ENCODE data around the gene PRX. TPM values are rescaled to one million over a fixed set of nuclear protein-coding genes. Genes with fewer than 3 reads are reported as not detected.

Gene PRX
- total and polyA plus RNA-seq, 4 donors: 0.03 to 1.0 (median 0.52) TPM

DNA sequence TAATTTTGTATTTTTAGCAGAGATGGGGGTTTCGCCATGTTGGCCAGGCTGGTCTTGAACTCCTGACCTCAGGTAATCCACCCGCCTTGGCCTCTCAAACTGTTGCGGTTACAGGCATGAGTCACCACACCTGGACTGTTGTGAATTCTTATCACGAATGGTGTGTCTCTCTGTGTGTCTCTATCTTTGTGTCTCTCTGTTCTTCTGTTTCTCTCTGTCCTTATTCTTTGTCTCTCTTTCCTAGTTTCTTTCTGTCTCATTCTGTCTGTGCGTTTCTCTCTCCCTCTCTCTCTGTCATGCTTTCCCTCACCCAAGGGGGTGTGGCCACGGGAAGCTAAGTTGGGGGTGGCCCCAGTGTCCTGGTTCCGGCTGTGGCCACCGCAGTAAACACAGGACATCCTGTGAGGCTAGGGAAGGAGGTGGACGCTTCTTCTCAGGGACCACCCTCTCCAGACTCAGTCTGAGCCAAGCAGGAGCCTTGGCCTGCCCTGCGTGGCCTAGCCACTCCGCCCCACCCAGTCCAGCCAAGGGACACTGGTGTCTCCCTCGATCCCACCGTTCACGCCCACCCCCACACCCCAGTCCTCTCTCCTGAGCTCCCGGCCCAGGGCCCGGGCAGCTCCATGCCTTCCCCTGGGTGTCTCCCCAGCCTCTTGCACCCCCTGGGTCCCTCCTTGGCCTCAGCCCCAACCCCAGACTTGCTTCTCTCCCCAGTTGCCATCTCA is 3.9 kb upstream of the PRX start:
- Histone ChIP-seq H3K9me3 (ENCODE audit: control insufficient read depth in 4 of 4, low read length in 3 of 4) (no peaks in the 10 kb centered on the region), H3K27me3 (ENCODE audit: control insufficient read depth in 4 of 4, insufficient read depth in 4 of 4, low read length in 3 of 4) (no peaks in the 10 kb centered on the region), H3K27ac (ENCODE audit: low read depth in 1 of 2, low read length in 2 of 2) (peak overlapping the region; percentile 52 to 74), H3K9ac (ENCODE audit: low read depth in 1 of 2, low read length in 2 of 2) (peak overlapping the region in 1 of 2 donors; percentile 6), H3K4me3 (ENCODE audit: low read depth in 1 of 3, low read length in 3 of 3) (no peak overlapping the region), H3K4me1 (ENCODE audit: control insufficient read depth in 4 of 4, insufficient read depth in 4 of 4, low read length in 3 of 4) (peaks cover 0 to 4% (median 1%) of the 10 kb centered on the region in 4 donors), H3K36me3 (ENCODE audit: control insufficient read depth in 4 of 4, insufficient read depth in 3 of 4, low read depth in 1 of 4, low read length in 3 of 4) (no peaks in the 10 kb centered on the region)
- DNase-seq (ENCODE audit: low spot score): no peak
- 64% methylated on average over 16 of the region's 16 CpGs for WGBS
- TF ChIP-seq NR2F2 (IDR thresholded peaks at IDR 0.05) (peak; percentile 28), FOXA1 (IDR thresholded peaks at IDR 0.05) (no peak), FOXA2 (IDR thresholded peaks at IDR 0.05) (no peak), RAD21 (IDR thresholded peaks at IDR 0.05) (peak in 1 of 2 donors; percentile 10), TAF1 (conservative IDR thresholded peaks at IDR 0.05) (no peak), RXRA (IDR thresholded peaks at IDR 0.05) (no peak), SP1 (IDR thresholded peaks at IDR 0.05) (peak; percentile 46)
- TF ChIP-seq, protein P1, sequence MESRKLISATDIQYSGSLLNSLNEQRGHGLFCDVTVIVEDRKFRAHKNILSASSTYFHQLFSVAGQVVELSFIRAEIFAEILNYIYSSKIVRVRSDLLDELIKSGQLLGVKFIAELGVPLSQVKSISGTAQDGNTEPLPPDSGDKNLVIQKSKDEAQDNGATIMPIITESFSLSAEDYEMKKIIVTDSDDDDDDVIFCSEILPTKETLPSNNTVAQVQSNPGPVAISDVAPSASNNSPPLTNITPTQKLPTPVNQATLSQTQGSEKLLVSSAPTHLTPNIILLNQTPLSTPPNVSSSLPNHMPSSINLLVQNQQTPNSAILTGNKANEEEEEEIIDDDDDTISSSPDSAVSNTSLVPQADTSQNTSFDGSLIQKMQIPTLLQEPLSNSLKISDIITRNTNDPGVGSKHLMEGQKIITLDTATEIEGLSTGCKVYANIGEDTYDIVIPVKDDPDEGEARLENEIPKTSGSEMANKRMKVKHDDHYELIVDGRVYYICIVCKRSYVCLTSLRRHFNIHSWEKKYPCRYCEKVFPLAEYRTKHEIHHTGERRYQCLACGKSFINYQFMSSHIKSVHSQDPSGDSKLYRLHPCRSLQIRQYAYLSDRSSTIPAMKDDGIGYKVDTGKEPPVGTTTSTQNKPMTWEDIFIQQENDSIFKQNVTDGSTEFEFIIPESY (IDR thresholded peaks at IDR 0.05): no peak

DNA sequence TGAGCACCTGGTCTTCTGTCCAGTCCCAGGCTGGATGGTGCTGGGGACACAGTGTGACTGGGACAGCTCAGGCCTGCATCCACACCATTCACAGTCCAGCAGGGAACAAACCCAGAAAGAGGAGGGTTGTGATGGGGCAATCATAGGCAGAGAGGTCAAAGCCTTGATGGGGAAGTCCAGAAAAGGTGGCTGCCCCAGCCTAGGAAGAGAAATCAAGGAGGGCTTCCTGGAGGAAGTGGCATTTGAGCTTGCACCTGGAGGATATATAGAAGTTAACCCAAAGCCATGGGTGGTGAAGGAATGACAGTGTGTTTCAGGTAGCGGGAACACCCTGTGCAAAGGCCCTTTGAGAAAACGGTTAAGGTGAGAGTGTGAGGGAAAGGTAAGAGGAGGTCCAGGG is 2.6 kb upstream of the PRX start:
- H3K27me3 ChIP-seq (ENCODE audit: control insufficient read depth in 4 of 4, insufficient read depth in 4 of 4, low read length in 3 of 4): no peaks in the 10 kb centered on the region
- no peak for DNase-seq (ENCODE audit: low spot score)
- H3K36me3 ChIP-seq (ENCODE audit: control insufficient read depth in 4 of 4, insufficient read depth in 3 of 4, low read depth in 1 of 4, low read length in 3 of 4): no peaks in the 10 kb centered on the region
- H3K4me1 ChIP-seq (ENCODE audit: control insufficient read depth in 4 of 4, insufficient read depth in 4 of 4, low read length in 3 of 4): peaks cover 0 to 1% (median 0%) of the 10 kb centered on the region in 4 donors
- H3K27ac ChIP-seq (ENCODE audit: low read depth in 1 of 2, low read length in 2 of 2): no peak overlapping the region
- no peak overlapping the region for H3K9ac ChIP-seq (ENCODE audit: low read depth in 1 of 2, low read length in 2 of 2)
- 92% methylated on average over 2 of the region's 2 CpGs for WGBS
- no peak overlapping the region for H3K4me3 ChIP-seq (ENCODE audit: low read depth in 1 of 3, low read length in 3 of 3)
- TF ChIP-seq EGR1 (IDR thresholded peaks at IDR 0.05; ENCODE audit: low read depth in 2 of 2) (no peak), FOXA1 (IDR thresholded peaks at IDR 0.05) (no peak), YY1 (IDR thresholded peaks at IDR 0.05) (no peak), FOXA2 (IDR thresholded peaks at IDR 0.05) (no peak), TAF1 (conservative IDR thresholded peaks at IDR 0.05) (no peak), RXRA (IDR thresholded peaks at IDR 0.05) (no peak), HNF4A (conservative IDR thresholded peaks at IDR 0.05) (no peak), RAD21 (IDR thresholded peaks at IDR 0.05) (no peak), SP1 (IDR thresholded peaks at IDR 0.05) (no peak), GABPA (IDR thresholded peaks at IDR 0.05 in 1 of 2, conservative IDR thresholded peaks at IDR 0.05 in 1 of 2) (no peak), JUND (IDR thresholded peaks at IDR 0.05) (no peak)
- TF ChIP-seq, protein P1 (IDR thresholded peaks at IDR 0.05): no peak
- TF ChIP-seq, protein P2, sequence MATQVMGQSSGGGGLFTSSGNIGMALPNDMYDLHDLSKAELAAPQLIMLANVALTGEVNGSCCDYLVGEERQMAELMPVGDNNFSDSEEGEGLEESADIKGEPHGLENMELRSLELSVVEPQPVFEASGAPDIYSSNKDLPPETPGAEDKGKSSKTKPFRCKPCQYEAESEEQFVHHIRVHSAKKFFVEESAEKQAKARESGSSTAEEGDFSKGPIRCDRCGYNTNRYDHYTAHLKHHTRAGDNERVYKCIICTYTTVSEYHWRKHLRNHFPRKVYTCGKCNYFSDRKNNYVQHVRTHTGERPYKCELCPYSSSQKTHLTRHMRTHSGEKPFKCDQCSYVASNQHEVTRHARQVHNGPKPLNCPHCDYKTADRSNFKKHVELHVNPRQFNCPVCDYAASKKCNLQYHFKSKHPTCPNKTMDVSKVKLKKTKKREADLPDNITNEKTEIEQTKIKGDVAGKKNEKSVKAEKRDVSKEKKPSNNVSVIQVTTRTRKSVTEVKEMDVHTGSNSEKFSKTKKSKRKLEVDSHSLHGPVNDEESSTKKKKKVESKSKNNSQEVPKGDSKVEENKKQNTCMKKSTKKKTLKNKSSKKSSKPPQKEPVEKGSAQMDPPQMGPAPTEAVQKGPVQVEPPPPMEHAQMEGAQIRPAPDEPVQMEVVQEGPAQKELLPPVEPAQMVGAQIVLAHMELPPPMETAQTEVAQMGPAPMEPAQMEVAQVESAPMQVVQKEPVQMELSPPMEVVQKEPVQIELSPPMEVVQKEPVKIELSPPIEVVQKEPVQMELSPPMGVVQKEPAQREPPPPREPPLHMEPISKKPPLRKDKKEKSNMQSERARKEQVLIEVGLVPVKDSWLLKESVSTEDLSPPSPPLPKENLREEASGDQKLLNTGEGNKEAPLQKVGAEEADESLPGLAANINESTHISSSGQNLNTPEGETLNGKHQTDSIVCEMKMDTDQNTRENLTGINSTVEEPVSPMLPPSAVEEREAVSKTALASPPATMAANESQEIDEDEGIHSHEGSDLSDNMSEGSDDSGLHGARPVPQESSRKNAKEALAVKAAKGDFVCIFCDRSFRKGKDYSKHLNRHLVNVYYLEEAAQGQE (IDR thresholded peaks at IDR 0.05): no peak
- TF ChIP-seq, protein P3, sequence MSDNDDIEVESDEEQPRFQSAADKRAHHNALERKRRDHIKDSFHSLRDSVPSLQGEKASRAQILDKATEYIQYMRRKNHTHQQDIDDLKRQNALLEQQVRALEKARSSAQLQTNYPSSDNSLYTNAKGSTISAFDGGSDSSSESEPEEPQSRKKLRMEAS (IDR thresholded peaks at IDR 0.05): no peak
- TF ChIP-seq, protein P4, sequence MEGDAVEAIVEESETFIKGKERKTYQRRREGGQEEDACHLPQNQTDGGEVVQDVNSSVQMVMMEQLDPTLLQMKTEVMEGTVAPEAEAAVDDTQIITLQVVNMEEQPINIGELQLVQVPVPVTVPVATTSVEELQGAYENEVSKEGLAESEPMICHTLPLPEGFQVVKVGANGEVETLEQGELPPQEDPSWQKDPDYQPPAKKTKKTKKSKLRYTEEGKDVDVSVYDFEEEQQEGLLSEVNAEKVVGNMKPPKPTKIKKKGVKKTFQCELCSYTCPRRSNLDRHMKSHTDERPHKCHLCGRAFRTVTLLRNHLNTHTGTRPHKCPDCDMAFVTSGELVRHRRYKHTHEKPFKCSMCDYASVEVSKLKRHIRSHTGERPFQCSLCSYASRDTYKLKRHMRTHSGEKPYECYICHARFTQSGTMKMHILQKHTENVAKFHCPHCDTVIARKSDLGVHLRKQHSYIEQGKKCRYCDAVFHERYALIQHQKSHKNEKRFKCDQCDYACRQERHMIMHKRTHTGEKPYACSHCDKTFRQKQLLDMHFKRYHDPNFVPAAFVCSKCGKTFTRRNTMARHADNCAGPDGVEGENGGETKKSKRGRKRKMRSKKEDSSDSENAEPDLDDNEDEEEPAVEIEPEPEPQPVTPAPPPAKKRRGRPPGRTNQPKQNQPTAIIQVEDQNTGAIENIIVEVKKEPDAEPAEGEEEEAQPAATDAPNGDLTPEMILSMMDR (IDR thresholded peaks at IDR 0.05; ENCODE audit: low read depth, low read length, missing input control): no peak
- H3K9me3 ChIP-seq (ENCODE audit: control insufficient read depth in 4 of 4, low read length in 3 of 4): no peaks in the 10 kb centered on the region
